Colonic mucosa (tissue), 4 donors: Measurements from ENCODE around the gene MCC. TPM values are rescaled to one million over a fixed set of nuclear protein-coding genes. Genes with fewer than 3 reads are reported as not detected.

Experiments
- DNase-seq: peaks from one replicate; pipeline ENCODE4 v3.0.0-alpha.2; 2020
- H3K27ac ChIP-seq: fragments of 200-600 bp; one replicate; pipeline ENCODE4 v1.8.0; 2021
- H3K27me3 ChIP-seq: fragments of 200-600 bp; one replicate; pipeline ENCODE4 v1.8.0; 2021
- H3K36me3 ChIP-seq: fragments of 200-600 bp; one replicate; pipeline ENCODE4 v1.8.0; 2021
- H3K4me1 ChIP-seq: fragments of 200-600 bp; one replicate; pipeline ENCODE4 v1.8.0; 2021; ENCODE audit warnings: mild to moderate bottlenecking
- H3K4me3 ChIP-seq: fragments of 200-600 bp; one replicate; pipeline ENCODE4 v1.8.0; 2021
- H3K9ac ChIP-seq, 2 donors: one replicate each; pipeline ENCODE4 v1.7.0; 2013; ENCODE audit warnings: control low read depth in 2 of 2, low read depth in 2 of 2, low read length in 2 of 2
- H3K9me3 ChIP-seq: fragments of 200-600 bp; one replicate; pipeline ENCODE4 v1.8.0; 2021
- CTCF ChIP-seq: fragments of 200-600 bp; IDR thresholded peaks from one replicate; pipeline ENCODE4 v1.8.0; 2022; ENCODE audit warnings: antibody characterized with exemption, mild to moderate bottlenecking
- intact Hi-C: fragments of 100-400 bp; cut with DNase I; formaldehyde crosslinking; loops from one replicate; pipeline ENCODE4 v1.14.1; 2022
- total RNA-seq, 2 donors: library from RNA; stranded (reverse); fragmentation: NEBNext Ultra II Directional in 1 of 2; extraction: Animal tissue kit (Norgen Biotek cat#: 25700) in 1 of 2; gene quantifications; one replicate each; pipeline ENCODE4 v1.2.1, GENCODE V29; 2021
- donor health status: healthy.
- donor health status: DM: no; HTN: no; CAD: no.
- donor health status: DM: no; HTN: no; CAD: no.

MCC gene
- total RNA-seq, 2 donors from 2014 or later, result 1.9 to 3.1 TPM

- Histone ChIP-seq H3K9ac (no peak overlapping the region), H3K27me3 (no peaks in the 10 kb centered on the region), H3K9me3 (no peaks in the 10 kb centered on the region), H3K4me1 (no peaks in the 10 kb centered on the region), H3K27ac (no peak overlapping the region), H3K4me3 (no peak overlapping the region), H3K36me3 (no peaks in the 10 kb centered on the region)
- no peak for TF ChIP-seq CTCF
- intact Hi-C loops, result no loop called here
- DNase-seq, result no peak
These were observed 34.9 kb upstream of the MCC start for GRCh38 chr5:113523168-113523567.

- Histone ChIP-seq H3K9ac (no peak overlapping the region), H3K36me3 (no peaks in the 10 kb centered on the region), H3K9me3 (no peaks in the 10 kb centered on the region), H3K4me3 (no peak overlapping the region), H3K4me1 (no peaks in the 10 kb centered on the region), H3K27me3 (no peaks in the 10 kb centered on the region), H3K27ac (no peak overlapping the region)
- intact Hi-C loops, result no loop called here
- no peak for DNase-seq
- no peak for TF ChIP-seq CTCF
These were observed 32.6 kb upstream of the MCC start for GRCh38 chr5:113520899-113521298.

GRCh38 chr5:113520429-113520828 is 32.2 kb upstream of the MCC start:
- Histone ChIP-seq H3K4me1 (no peaks in the 10 kb centered on the region), H3K27ac (no peak overlapping the region), H3K27me3 (no peaks in the 10 kb centered on the region), H3K4me3 (no peak overlapping the region), H3K9me3 (no peaks in the 10 kb centered on the region), H3K9ac (no peak overlapping the region), H3K36me3 (no peaks in the 10 kb centered on the region)
- DNase-seq, result no peak
- intact Hi-C loops, result no loop called here
- no peak for TF ChIP-seq CTCF

GRCh38 chr5:113519412-113519811 is 31.2 kb upstream of the MCC start:
- Histone ChIP-seq H3K27ac (no peak overlapping the region), H3K9ac (no peak overlapping the region), H3K4me1 (no peaks in the 10 kb centered on the region), H3K4me3 (no peak overlapping the region), H3K36me3 (no peaks in the 10 kb centered on the region), H3K9me3 (no peaks in the 10 kb centered on the region), H3K27me3 (no peaks in the 10 kb centered on the region)
- DNase-seq, result no peak
- TF ChIP-seq CTCF, result no peak
- intact Hi-C loops, result loop anchor here (10.0 kb wide), 1 partner anchor 525 kb away; no protein-coding TSS in a partner anchor

- Histone ChIP-seq H3K9ac (no peak overlapping the region), H3K27me3 (no peaks in the 10 kb centered on the region), H3K36me3 (no peaks in the 10 kb centered on the region), H3K4me3 (no peak overlapping the region), H3K27ac (no peak overlapping the region), H3K4me1 (no peaks in the 10 kb centered on the region), H3K9me3 (no peaks in the 10 kb centered on the region)
- no peak for TF ChIP-seq CTCF
- DNase-seq, result no peak
- intact Hi-C loops, result loop anchor here (10.0 kb wide), 1 partner anchor 524 kb away; no protein-coding TSS in a partner anchor
These were observed 30.6 kb upstream of the MCC start for GRCh38 chr5:113518884-113519283.

GRCh38 chr5:113514289-113514635 is 26.0 kb upstream of the MCC start:
- no peaks in the 10 kb centered on the region for H3K4me1 ChIP-seq
- H3K36me3 ChIP-seq, result no peaks in the 10 kb centered on the region
- H3K9ac ChIP-seq, result peak overlapping the region; percentile 75 to 99
- peak overlapping the region; percentile 96 for H3K4me3 ChIP-seq
- no peak for DNase-seq
- no peak for TF ChIP-seq CTCF
- H3K27ac ChIP-seq, result peak overlapping the region; percentile 82
- no peaks in the 10 kb centered on the region for H3K9me3 ChIP-seq
- intact Hi-C loops, result loop anchor here (5.0 to 10.0 kb wide), 2 partner anchors 132 to 519 kb away; no protein-coding TSS in a partner anchor
- no peaks in the 10 kb centered on the region for H3K27me3 ChIP-seq
